ENCODE data around the gene ANXA5.

ANXA5 gene

GRCh38 chr4:121711263-121712000, 14.7 kb upstream of the ANXA5 start:
- no peak for DNase-seq

GRCh38 chr4:121709766-121710405, 13.1 kb upstream of the ANXA5 start:
- no peak for DNase-seq

- DNase-seq, result no peak
These were observed 10.6 kb upstream of the ANXA5 start for GRCh38 chr4:121707344-121707743.

GRCh38 chr4:121706595-121707021, 9.8 kb upstream of the ANXA5 start:
- DNase-seq, result no peak

- DNase-seq, result no peak
These were observed 8.7 kb upstream of the ANXA5 start for GRCh38 chr4:121705521-121705920.

- no peak for DNase-seq
These were observed 5.4 kb upstream of the ANXA5 start for GRCh38 chr4:121702136-121702535.

GRCh38 chr4:121701263-121701662, 4.5 kb upstream of the ANXA5 start:
- no peak for DNase-seq

- DNase-seq, result no peak
These were observed 1.5 kb upstream of the ANXA5 start for GRCh38 chr4:121698236-121698671.

GRCh38 chr4:121697564-121697963, 784 bp upstream of the ANXA5 start:
- no peak for DNase-seq

GRCh38 chr4:121696170-121696580, 605 bp downstream of the ANXA5 start:
- DNase-seq, result peak; percentile 24

GRCh38 chr4:121693886-121694285, 2.9 kb downstream of the ANXA5 start:
- no peak for DNase-seq

- DNase-seq, result no peak
These were observed 3.3 kb downstream of the ANXA5 start for GRCh38 chr4:121693450-121693849.

GRCh38 chr4:121692261-121692660, 4.5 kb downstream of the ANXA5 start:
- DNase-seq, result no peak

GRCh38 chr4:121690001-121690400, 6.8 kb downstream of the ANXA5 start:
- no peak for DNase-seq

- DNase-seq, result no peak
These were observed 8.1 kb downstream of the ANXA5 start for GRCh38 chr4:121688701-121689100.

GRCh38 chr4:121688261-121688660, 8.5 kb downstream of the ANXA5 start:
- no peak for DNase-seq

- no peak for DNase-seq
These were observed 10.5 kb downstream of the ANXA5 start for GRCh38 chr4:121686255-121686654.

GRCh38 chr4:121685257-121685656, 11.5 kb downstream of the ANXA5 start:
- DNase-seq, result no peak

- no peak for DNase-seq
These were observed 12.2 kb downstream of the ANXA5 start for GRCh38 chr4:121684561-121684960.

GRCh38 chr4:121684016-121684415, 12.8 kb downstream of the ANXA5 start:
- no peak for DNase-seq

- DNase-seq, result no peak
These were observed 16.2 kb downstream of the ANXA5 start for GRCh38 chr4:121680571-121680970.

- no peak for DNase-seq
These were observed 16.8 kb downstream of the ANXA5 start for GRCh38 chr4:121679951-121680350.

GRCh38 chr4:121679267-121679666, 17.5 kb downstream of the ANXA5 start:
- DNase-seq, result no peak

GRCh38 chr4:121677524-121677923, 19.3 kb downstream of the ANXA5 start:
- DNase-seq, result no peak
